Measurements from ENCODE around the gene PFKP.
A peak's percentile ranks its signal among the peaks of the same experiment; 100 is the strongest.

DNA sequence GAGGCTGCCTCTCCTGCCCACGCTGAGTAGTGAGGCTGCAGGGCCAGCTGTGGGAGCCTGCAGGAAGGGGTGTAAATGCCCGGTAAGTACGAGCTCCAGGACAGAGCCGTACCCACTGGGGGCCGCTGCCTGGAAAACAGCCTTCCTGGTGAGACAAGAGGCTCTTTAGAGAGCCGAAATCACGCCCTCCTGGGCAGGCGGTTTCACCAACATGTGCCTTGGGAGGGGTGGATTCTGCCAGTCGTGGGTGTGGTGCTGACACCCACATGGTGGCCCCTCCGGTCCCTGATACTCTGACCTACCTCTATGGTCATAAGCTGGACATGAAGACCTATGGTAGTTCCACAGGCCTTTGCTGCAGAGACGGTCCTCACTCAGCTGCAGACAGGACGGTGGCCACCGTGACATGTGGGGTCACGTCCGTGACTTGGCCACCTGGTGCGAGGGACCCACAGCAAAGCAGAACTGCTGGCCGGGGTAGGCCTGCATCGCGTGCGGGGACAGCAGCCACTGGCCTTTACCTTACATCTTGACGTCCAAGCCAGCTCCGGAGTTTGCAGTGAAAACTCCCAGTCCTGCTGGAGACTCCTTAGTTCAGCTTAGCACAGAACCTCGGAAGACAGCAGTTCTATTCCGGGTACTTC is 58.3 kb downstream of the PFKP start:
- 0 out of 2 replicates have a peak, but pooled peaks have one; percentile 19 for TF ChIP-seq POLR2A (IDR thresholded peaks at IDR 0.05; ENCODE audit: low read depth, low read length)
- no peak for TF ChIP-seq TAF1 (IDR thresholded peaks at IDR 0.05; ENCODE audit: low read depth, low read length)
- TF ChIP-seq POLR2AphosphoS5 (IDR thresholded peaks at IDR 0.05; ENCODE audit: low read depth, low read length), result no peak
- TF ChIP-seq PAX5 (IDR thresholded peaks at IDR 0.05; ENCODE audit: insufficient read depth, low read length, severe bottlenecking), result no peak

Measured in GM12891 (cell line).